Subcutaneous adipose tissue (tissue), 4 donors: Measurements from ENCODE around the gene WDR7. TPM values are rescaled to one million over a fixed set of nuclear protein-coding genes. Genes with fewer than 3 reads are reported as not detected.

Experiments
- total RNA-seq, 4 donors: library from RNA; depleted of rRNA; stranded (reverse); fragments of >200 nt; gene quantifications; one replicate each; pipeline ENCODE4 v1.1.0, GENCODE V29; 2016
- TF ChIP-seq, protein P1 (sequence below): fragments of 450-650 bp; IDR thresholded peaks from one replicate; pipeline ENCODE4 v1.5.1; 2016; ENCODE audit warnings: low read depth, mild to moderate bottlenecking, control low read depth, antibody characterized with exemption, moderate library complexity

WDR7 gene
- total RNA-seq, result 10 to 100 TPM; 28.7 to 46.1 (median 37.4) TPM

DNA sequence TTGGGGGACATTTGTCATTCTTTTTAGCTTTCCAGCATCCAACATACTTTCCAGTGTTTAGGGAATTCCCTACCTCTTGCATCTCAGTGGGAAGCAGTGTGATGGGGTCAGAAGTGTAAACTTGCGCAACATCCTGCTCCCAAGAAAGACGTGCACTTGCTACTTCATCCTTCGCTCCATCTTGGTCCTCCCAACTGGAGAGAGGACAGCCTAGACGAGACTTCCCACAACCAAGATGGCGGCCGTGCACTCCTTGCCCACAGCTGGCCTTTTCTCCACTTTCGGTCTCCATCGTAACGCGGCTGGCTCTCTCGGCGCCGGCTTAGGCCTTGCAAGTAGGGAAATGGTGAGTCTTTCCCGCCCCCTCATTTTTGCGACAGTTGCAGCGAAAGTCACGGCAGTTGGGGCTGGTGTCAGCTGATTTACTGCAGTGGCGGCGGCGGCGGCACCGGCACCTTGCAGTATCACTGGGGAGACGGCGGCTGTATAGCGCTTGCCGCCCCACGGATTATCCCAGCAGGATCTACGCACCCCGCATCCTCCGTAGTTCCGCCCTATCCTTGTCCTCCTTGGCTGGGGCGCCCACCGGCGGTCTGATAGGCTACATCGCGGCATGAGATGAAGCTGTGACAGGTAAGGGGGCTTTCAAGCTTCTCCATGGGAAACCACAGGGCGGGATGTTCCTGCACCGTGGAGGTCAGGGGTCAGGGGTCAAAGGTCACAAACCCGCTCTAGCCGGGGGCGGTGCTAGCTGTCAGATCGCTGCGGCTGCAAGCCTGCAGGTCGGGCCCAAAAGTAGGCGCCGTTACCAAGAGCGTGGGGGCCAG, at the start of gene WDR7:
TSS of gene WDR7 (plus strand) at position 416 of the 827 bp plus-strand sequence. CDS start 21,157 bp downstream, outside the sequence.
- TF ChIP-seq, protein P1, sequence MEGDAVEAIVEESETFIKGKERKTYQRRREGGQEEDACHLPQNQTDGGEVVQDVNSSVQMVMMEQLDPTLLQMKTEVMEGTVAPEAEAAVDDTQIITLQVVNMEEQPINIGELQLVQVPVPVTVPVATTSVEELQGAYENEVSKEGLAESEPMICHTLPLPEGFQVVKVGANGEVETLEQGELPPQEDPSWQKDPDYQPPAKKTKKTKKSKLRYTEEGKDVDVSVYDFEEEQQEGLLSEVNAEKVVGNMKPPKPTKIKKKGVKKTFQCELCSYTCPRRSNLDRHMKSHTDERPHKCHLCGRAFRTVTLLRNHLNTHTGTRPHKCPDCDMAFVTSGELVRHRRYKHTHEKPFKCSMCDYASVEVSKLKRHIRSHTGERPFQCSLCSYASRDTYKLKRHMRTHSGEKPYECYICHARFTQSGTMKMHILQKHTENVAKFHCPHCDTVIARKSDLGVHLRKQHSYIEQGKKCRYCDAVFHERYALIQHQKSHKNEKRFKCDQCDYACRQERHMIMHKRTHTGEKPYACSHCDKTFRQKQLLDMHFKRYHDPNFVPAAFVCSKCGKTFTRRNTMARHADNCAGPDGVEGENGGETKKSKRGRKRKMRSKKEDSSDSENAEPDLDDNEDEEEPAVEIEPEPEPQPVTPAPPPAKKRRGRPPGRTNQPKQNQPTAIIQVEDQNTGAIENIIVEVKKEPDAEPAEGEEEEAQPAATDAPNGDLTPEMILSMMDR, result no peak

DNA sequence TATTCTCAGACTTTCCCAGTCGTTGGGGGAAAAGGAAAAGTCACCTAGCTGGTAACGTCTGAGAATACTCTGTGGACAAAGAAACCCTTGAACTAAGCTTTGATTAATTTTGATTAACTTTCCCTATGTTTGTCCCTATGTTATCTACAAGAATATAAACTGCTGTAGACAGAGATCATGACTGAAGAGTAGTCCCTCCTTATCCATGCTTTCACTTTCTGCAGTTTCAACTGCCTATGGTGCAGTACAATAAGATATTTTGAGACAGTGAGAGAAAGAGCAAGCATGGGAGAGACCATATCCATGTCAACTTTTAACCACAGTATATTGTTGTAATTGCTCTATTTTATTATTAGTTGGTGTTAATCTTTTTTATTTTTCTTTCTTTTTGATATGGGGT, 44.5 kb upstream of the WDR7 start:
- TF ChIP-seq, protein P1, result no peak

DNA sequence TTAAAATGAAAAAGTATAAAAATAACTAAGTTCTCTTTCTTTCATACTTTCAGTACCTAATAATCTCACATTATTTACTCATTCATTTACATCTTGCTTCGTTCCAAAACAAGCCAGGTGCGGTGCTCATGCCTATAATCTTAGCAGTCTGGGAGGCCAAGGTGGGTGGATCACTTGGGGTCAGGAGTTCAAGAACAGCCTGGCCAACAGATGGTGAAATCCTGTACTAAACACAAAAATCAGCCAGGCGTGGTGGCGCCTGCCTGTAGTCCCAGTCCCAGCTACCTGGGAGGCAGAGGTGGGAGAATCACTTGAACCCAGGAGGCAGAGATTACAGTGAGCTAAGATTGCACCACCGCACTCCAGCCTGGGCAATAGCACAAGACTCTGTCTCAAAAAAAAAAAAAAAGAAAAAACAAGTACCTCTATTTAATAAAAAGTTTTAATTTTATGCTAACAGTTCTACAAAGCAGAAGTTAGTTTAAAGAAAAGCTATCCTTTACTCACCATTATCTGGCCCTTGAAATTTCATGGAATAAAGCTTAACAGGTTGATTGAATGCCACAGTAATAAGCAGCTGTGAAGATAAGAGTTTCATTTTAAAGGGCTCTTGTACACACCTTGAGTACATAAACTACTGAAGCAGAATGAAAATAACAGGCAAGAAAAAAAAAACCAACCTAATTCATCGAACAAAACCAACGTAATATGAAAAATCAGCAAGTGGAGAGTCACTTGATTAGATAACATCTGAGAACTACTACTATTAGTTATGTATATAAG, 35.2 kb upstream of the WDR7 start:
- TF ChIP-seq, protein P1, result no peak

DNA sequence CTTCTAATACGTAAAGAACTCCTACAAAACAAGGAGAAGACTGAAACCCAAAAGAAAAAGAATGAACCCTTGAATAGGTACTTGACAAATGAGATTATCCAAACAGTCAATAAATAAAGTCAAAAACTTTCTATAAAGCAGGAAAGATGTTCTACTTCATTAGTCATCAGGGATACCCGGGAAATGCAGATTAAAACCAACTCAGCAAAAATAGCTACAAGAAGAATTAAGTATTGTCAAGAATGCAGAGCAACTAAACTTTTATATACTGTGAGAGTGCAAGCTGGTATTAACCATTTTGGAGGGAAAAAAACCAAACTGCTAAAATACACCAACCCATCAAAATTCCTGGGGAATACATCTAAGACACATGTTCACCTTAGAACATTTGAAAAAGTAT, 23.2 kb upstream of the WDR7 start:
- TF ChIP-seq, protein P1, result no peak

DNA sequence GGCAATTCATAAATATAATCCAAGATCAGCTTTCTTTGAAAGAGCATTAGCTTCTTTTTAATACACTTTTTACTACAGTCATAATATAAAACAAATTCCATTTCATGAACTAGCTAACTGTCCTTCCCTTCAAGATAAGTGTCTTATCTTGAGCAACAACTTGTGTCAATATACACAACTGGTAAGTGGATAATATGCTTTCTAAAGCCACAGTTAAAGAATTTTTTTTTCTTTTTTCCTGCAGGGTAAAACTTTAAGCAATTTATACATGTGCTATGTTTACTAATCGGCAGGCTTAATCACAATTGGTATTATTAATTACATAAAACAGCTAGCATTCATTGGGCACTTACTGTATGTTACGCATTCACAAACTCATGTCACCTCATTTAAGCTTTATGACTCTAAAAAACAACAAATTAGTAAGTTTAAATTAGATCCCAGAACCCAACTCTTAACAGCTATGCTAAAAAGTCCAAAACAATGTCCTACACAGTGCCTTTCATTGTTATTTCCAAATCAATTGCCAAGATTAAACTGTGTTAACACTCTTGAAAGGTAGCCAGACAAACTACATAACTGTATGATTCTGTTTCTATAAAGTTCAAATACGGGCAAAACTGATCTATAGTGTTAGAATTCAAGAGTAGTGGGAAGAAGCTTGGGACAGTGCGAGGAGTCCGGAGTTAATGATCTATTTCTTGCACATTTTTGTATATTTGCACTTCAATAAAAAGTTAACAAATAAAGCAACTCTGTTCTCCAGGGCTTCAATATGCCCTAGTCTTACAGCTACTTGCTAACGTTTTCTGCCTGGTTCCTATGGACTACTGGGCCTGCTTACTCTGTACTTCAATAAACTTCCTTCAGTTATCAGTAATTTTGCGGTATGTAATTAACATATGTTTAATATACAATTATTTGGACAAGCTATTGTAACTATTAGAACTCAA, 18.8 kb upstream of the WDR7 start:
- TF ChIP-seq, protein P1, result no peak

DNA sequence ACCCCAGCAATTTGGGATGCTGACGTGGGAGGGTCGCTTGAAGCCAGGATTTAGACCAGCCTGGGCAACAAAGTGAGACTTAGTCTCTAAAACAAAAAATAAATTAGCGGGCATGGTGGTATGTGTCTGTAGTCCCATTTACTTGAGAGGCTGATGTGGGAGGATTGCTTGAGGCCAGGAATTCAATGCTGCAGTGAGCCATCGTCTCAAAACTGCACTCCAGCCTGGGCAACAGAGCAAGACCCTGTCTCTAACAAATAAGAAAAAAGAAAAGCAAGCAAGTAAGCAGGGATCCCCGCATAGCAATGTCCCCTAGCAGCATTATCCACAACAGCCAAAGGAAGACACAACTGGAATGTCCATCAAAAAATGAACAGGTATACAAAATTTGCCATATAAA, 16.2 kb upstream of the WDR7 start:
- TF ChIP-seq, protein P1, result no peak
